ENCODE results near the gene LHFPL5.

Gene LHFPL5

DNA sequence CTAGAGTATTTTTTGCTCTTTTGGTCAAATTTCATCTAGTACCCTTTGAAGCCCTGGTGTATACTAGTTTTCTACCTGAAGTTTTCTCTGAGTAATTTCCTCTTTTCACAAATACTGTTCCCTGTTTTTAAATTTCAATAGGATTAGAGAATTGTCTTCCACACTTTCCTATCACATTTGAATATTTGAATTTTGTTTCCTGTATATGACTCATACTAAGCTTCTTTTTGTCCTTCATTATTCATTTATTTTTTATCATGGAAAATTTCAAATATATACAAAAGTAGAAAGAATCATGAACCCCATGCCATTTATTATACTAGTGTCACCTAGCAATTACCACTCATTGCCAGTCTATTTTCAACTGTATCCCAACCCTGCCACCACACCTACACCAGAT lies 52.7 kb downstream of the LHFPL5 start:
- DNase-seq: no peak

DNA sequence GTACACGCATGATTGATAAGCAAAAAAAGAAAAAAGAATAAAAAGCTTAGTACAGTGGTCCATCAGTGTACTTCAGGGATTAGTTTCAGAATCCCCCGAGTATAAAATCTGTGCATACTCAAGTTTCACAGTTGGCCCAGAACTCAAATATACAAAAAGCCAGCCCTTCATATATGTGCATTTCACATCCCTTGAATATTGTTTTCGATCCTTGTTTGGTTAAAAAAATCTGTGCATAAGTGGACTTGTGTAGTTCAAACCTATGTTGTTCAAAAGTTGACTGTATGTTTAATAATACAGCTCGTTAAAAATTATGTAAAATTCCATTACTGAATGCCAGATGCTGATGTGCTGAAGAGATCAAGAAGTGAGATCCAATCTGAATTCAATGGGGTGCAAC lies 54.2 kb downstream of the LHFPL5 start:
- DNase-seq: no peak

Data from NCI-H2171 (cell line).